ENCODE measurements around the gene MAP3K20. TPM values are rescaled to one million over a fixed set of nuclear protein-coding genes. Genes with fewer than 3 reads are reported as not detected.
A peak's percentile ranks its signal among the peaks of the same experiment; 100 is the strongest.

MAP3K20 gene
- polyA plus RNA-seq, 6 donors from 2014 or later, result 6.0 to 15.4 (median 9.6) TPM

DNA sequence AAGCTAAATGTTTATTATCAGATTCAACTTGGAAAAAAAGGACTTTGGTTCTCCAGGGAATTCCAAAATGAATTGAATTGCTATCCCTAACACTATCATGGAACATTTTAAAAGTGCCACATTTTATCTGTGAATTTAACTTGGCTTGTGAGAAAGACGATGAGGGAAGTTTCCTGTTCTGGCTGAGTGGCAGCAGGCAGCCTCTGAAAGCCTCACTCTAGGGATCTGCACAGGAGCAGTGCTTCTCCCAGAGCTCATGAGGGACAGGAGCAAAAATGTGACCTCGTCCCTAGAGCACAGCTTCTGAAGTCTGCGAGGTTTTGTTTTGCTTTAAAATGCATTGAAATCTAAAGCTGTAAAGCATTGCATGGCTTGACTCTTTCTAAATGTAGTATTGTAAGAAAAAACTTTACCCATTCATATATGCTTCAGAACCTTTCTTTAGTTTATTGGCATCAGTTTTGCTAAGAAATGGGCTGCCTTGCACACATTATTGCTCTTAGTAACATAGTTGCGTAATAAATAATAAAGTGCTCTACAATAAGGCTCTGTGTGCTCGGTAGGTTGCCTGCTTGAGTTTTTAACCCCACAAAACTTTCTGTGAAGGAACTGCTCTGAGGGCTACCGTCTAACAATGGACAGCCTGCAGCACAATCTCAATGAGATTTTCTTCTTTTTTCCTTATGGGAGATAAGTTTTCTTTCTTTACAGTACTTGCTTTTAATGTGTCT lies 142.8 kb downstream of the MAP3K20 start:
- Mint-ChIP-seq H3K36me3 (peaks cover 0 to 10% of the 10 kb centered on the region in 2 donors), H3K27ac (no peak overlapping the region), H3K9me3 (peaks cover 0 to 3% (median 0%) of the 10 kb centered on the region in 7 donors), H3K4me3 (no peak overlapping the region), H3K27me3 (no peaks in the 10 kb centered on the region), H3K4me1 (no peaks in the 10 kb centered on the region)
- DNase-seq (no peak), ATAC-seq (ENCODE audit: low read depth in 2 of 2) (no peak)

DNA sequence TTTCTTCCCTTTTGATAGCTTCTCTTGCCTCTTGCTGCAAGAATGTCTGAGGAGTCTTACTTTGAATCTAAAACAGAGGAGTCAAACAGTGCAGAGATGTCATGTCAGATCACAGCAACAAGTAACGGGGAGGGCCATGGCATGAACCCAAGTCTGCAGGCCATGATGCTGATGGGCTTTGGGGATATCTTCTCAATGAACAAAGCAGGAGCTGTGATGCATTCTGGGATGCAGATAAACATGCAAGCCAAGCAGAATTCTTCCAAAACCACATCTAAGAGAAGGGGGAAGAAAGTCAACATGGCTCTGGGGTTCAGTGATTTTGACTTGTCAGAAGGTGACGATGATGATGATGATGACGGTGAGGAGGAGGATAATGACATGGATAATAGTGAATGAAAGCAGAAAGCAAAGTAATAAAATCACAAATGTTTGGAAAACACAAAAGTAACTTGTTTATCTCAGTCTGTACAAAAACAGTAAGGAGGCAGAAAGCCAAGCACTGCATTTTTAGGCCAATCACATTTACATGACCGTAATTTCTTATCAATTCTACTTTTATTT lies 145.6 kb downstream of the MAP3K20 start:
- H3K4me3 Mint-ChIP-seq, result no peak overlapping the region
- H3K27ac Mint-ChIP-seq, result no peak overlapping the region
- no peak for ATAC-seq (ENCODE audit: low read depth in 2 of 2)
- DNase-seq, result no peak
- H3K4me1 Mint-ChIP-seq, result no peaks in the 10 kb centered on the region
- H3K9me3 Mint-ChIP-seq, result peaks cover 0 to 3% (median 0%) of the 10 kb centered on the region in 7 donors
- H3K36me3 Mint-ChIP-seq, result peaks cover 0 to 10% of the 10 kb centered on the region in 2 donors
- H3K27me3 Mint-ChIP-seq, result no peaks in the 10 kb centered on the region

DNA sequence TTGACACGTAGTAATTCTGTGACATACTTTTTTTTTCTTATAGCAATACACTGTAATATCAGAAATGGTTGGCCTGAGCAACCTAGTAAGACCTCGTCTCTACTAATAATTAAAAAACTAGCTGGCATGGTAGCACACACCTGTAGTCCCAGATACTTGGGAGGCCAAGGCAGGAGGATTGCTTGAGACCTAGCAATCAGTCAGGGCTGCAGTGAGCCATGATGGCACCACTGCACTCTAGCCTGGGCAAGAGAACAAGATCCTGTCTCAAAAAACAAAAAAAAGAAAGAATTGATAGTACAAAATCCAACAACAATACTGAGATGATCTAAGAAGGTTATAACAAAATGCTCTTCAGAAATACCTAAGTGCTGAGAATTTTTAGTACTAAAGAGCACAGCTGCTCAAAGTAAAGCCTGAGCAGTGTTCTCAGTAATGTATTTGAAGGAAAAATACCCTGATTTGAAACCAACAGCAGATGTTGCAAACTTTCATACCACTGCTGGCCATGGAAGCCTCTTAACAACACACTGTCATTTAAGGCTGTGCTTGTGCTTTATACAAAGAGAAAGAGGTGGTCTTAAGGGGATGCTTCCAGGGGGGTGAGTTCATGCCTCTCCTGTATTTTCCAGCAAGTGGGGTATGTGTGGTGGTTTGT lies 146.4 kb downstream of the MAP3K20 start:
- ATAC-seq (ENCODE audit: low read depth in 2 of 2) (no peak), DNase-seq (no peak)
- H3K4me1 Mint-ChIP-seq, result no peaks in the 10 kb centered on the region
- H3K27me3 Mint-ChIP-seq, result no peaks in the 10 kb centered on the region
- H3K9me3 Mint-ChIP-seq, result peaks cover 0 to 3% (median 0%) of the 10 kb centered on the region in 7 donors
- no peak overlapping the region for H3K4me3 Mint-ChIP-seq
- peaks cover 0 to 10% of the 10 kb centered on the region in 2 donors for H3K36me3 Mint-ChIP-seq
- peak overlapping the region in 1 of 6 donors; percentile 44 for H3K27ac Mint-ChIP-seq

DNA sequence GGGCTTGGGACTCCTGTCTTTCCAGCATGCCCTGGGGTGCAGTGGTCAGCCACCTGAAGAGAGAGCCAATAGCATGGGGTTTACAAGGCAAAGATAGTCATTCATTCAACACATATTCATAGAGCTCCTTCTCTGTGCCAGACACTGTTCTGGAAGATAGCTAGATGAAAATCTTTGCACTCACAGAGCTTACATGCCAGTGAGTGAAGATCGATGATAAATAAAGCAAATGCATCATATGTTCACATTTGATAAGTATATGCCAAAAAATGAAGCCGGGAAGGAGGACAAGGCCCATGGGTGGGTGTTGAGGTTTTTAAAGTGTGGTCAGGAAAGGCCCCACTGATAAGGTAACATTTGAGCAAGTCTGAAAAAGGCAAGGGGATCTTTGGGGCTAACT lies 148.2 kb downstream of the MAP3K20 start:
- Mint-ChIP-seq H3K4me1 (no peaks in the 10 kb centered on the region), H3K27ac (no peak overlapping the region), H3K27me3 (no peaks in the 10 kb centered on the region), H3K9me3 (peaks cover 0 to 3% (median 0%) of the 10 kb centered on the region in 7 donors), H3K36me3 (peaks cover 0 to 10% of the 10 kb centered on the region in 2 donors), H3K4me3 (no peak overlapping the region)
- ATAC-seq (ENCODE audit: low read depth in 2 of 2), result no peak
- no peak for DNase-seq

DNA sequence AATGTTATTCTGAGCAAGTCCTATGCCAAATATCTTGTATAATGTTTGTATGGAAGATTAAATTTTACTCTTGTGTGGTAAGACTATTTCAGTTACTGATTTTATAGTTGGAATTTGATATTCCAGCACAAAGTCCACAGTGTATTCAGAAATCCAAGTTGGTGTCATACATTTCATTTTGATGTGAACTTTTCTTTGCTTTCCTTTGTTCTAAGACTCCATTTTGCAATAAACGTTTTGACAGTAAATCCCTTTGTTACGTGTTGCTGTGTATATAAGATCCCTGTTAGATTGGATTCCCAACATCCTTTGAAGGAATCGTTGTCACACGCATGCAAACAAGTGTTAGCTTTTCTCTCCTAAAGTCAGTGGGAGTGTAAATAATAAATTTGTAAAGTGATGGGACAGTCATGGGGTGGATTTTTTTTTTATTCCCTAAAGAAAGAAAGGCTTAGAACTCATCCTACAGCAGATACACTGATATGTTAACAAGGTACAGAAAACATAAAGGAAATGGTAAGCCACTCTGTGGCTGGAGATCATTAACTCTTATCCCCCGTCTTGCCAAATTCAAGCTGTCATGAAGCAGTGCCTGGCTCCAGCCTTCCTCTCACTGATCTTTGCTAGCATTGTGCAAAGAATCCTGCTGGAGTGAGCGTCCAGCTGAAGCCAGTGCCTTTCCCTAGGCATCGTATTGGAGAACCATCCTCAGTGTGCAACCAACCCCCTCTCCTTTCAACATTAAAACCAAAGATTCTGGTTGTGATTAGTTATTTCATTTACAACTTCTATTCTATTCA lies 151.5 kb downstream of the MAP3K20 start:
- no peaks in the 10 kb centered on the region for H3K9me3 Mint-ChIP-seq

DNA sequence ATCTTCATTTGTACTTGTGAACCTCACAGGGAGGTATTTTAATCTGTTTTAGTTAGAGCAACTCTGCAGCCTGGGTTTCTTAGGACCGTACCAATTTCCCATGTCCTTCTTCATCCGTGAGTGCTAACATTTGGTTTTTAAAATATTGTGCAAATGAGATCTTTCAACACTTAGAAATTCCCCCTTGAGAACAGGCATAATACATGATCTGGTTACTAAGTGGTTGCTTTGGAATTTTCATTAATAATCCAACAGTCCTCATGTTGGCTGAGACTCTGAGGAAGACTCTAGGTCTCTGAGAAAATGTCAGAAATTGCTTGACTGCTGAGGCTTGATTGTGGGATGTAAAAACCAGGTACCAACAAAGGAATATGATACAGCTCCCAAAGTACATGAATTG lies 153.4 kb downstream of the MAP3K20 start:
- ATAC-seq (ENCODE audit: low read depth in 2 of 2) (no peak), DNase-seq (no peak)
- H3K4me3 Mint-ChIP-seq, result no peak overlapping the region
- H3K36me3 Mint-ChIP-seq, result no peaks in the 10 kb centered on the region
- no peak overlapping the region for H3K27ac Mint-ChIP-seq
- no peaks in the 10 kb centered on the region for H3K4me1 Mint-ChIP-seq
- no peaks in the 10 kb centered on the region for H3K9me3 Mint-ChIP-seq
- no peaks in the 10 kb centered on the region for H3K27me3 Mint-ChIP-seq

More for the DNA sequence above, 151.5 kb downstream of the MAP3K20 start:
- Mint-ChIP-seq H3K27ac (no peak overlapping the region), H3K27me3 (no peaks in the 10 kb centered on the region), H3K4me1 (no peaks in the 10 kb centered on the region), H3K4me3 (no peak overlapping the region), H3K36me3 (no peaks in the 10 kb centered on the region)
- ATAC-seq (ENCODE audit: low read depth in 2 of 2) (no peak), DNase-seq (no peak)

DNA sequence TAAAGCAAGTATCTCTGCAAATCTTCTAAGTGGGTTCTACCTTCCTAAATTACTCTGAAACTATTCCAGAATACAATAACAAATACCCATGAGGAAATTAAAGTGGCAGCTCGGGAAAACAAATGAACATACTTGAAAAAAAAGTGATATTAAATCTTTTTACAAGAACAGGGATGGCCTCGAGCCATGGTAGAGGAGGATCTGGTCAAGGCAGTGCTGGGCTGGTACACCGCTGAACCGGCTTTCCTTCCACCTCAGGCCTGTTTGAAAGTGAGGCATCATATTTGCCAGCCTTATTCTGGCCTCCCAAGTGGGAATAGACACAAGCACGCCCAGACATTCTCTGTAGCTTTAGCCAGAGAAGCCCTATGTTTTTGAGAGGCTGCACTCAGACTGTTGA lies 154.5 kb downstream of the MAP3K20 start:
- H3K36me3 Mint-ChIP-seq, result no peaks in the 10 kb centered on the region
- no peak overlapping the region for H3K27ac Mint-ChIP-seq

DNA sequence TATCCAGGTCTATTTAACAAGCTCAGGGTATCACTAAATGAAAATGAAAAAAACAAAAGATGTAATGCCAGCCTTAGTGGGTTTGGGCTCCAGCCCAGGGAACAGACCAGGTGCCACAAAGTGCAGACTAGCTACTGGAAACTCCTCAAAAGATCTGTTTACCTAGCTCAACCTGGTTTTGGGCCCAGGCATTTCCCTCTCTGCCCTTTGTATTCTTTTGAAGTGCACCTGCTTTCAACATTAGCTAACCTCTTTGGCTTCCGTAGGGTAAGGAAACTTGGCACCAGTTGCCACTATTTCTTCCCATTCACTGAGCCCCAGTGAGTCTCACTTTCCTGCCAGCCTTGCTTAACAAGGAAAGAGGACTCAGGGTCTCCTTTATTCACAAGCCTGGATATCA lies 155.4 kb downstream of the MAP3K20 start:
- H3K4me3 Mint-ChIP-seq, result no peak overlapping the region
- no peak for ATAC-seq (ENCODE audit: low read depth in 2 of 2)
- no peaks in the 10 kb centered on the region for H3K4me1 Mint-ChIP-seq
- DNase-seq, result no peak
- no peaks in the 10 kb centered on the region for H3K36me3 Mint-ChIP-seq
- no peaks in the 10 kb centered on the region for H3K9me3 Mint-ChIP-seq
- no peak overlapping the region for H3K27ac Mint-ChIP-seq
- H3K27me3 Mint-ChIP-seq, result no peaks in the 10 kb centered on the region

More for the DNA sequence above, 154.5 kb downstream of the MAP3K20 start:
- no peak for DNase-seq
- ATAC-seq (ENCODE audit: low read depth in 2 of 2), result no peak
- Mint-ChIP-seq H3K9me3 (no peaks in the 10 kb centered on the region), H3K27me3 (no peaks in the 10 kb centered on the region), H3K4me1 (no peaks in the 10 kb centered on the region), H3K4me3 (no peak overlapping the region)

DNA sequence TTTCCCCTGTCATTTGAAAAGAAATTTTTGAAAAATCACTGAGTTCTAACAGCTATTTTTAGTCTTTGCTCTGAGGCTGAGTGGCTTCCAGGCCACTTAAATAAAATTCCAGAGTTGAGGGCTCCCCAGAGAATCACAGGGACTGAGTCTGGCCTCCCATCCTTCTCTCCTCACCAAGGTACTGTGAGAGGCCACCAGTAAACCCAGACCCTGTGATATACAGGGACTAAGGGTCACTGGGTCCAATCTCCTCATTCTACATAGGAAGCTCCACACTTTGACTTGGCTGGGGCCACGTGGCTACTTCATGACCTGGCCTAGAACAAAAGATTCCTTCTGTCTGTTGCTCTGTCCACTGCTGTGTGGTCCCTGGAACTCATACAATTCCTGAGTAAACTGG lies 155.8 kb downstream of the MAP3K20 start:
- H3K27ac Mint-ChIP-seq, result peak overlapping the region in 2 of 6 donors; percentile 16 to 63

DNA sequence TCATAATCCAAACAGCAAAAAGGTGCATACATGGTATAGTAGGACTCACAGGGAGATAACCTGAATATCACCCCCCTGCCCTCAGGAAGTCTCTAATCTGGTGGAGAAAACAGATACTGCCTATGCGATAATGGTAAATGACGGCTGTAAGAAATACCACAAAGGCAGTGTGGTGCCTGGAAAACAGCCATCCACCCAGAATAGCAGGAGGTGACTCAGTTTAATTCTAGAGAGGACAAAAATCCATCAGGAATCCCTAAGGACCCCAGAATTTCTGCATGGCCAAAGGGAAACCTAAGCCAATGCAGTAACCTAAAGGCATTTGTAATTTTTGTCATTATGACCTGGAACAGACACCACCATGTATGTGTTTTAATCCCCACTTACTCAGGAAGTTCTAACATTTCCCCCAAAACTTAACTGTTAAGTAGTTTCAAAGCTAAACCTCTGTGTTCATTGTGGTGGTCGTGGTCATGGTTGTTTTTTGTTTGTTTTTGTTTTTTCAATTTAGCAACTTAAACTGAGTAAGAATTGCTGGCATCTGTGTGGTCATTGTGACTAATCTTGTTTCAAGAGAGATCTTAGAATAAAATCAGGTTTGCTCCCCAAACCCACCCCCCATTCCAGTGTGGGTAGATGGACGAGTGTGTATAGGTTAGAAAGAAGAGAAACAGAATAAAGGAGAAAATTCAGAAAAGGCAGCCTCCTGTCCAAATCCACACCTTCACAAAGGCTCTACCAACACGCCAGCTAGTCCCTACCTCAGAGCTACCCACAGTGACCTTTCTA lies 157.5 kb downstream of the MAP3K20 start:
- Mint-ChIP-seq H3K36me3 (no peaks in the 10 kb centered on the region), H3K4me3 (no peak overlapping the region), H3K4me1 (no peaks in the 10 kb centered on the region), H3K27ac (no peak overlapping the region), H3K9me3 (no peaks in the 10 kb centered on the region), H3K27me3 (no peaks in the 10 kb centered on the region)
- no peak for ATAC-seq (ENCODE audit: low read depth in 2 of 2)
- DNase-seq, result no peak

More for the DNA sequence above, 155.8 kb downstream of the MAP3K20 start:
- ATAC-seq (ENCODE audit: low read depth in 2 of 2), result no peak
- no peaks in the 10 kb centered on the region for H3K27me3 Mint-ChIP-seq
- no peak for DNase-seq
- H3K9me3 Mint-ChIP-seq, result no peaks in the 10 kb centered on the region
- H3K4me1 Mint-ChIP-seq, result no peaks in the 10 kb centered on the region
- H3K4me3 Mint-ChIP-seq, result no peak overlapping the region
- no peaks in the 10 kb centered on the region for H3K36me3 Mint-ChIP-seq

DNA sequence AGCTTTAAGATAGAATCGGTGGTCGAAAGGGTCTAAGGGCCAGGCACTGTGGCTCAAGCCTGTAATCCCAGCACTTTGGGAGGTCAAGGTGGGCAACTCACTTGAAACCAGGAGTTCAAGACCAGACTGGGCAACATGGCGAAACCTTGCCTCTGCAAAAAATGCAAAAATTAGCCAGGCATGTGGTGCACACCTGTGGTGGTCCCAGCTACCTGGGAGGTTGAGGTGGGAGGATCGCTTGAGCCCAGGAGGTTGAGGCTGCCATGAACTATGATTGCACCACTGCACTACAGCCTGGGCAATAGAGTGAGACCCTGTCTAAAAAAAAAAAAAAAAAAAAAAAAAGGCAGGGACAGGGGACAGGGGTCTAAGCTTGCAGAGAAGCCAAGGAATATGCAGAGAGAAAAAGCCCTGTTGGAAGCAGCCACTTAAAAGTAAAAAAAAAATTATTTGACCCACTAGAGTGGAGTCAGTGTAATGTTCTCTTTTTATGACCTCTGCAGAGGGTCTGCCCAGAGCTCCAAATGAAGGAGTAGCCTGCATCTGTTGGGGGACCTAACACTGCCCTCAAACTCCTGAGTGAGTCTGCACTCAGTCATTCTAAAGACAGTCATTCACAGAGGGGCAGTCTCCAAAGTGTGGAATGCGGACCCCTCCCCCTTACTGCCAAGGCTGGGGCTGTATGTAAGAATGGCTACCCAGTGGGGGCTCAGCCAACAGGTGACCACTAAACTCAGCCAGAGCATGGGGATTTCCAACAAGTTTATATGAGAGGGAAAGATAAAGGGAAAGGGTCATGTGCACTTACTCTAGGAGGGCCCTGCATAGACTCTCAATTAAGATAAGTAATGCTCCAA lies 160.5 kb downstream of the MAP3K20 start:
- DNase-seq, result no peak
- Mint-ChIP-seq H3K27me3 (no peaks in the 10 kb centered on the region), H3K4me3 (no peak overlapping the region), H3K4me1 (no peaks in the 10 kb centered on the region), H3K36me3 (no peaks in the 10 kb centered on the region), H3K9me3 (no peaks in the 10 kb centered on the region), H3K27ac (peak overlapping the region in 1 of 6 donors; percentile 43)
- no peak for ATAC-seq (ENCODE audit: low read depth in 2 of 2)

DNA sequence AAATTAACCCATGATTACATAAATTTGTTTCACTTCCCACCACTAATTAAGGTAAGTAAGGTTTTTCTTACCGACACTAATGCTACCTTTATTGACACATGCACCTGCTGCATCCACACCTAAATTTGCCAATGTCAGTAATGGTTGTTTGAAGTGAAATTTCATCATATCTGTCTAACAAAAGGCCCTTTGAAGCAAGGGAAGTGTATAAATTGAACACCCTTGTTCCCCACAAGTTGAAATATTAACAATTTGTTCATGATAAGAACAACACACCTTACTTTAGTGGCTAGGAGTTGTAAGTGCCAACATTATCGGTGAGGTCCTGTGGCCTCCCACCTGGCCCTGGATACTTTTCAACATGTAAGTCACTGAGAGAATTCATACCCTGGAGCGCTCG lies 162.7 kb downstream of the MAP3K20 start:
- DNase-seq, result no peak
- no peaks in the 10 kb centered on the region for H3K4me1 Mint-ChIP-seq
- no peak overlapping the region for H3K27ac Mint-ChIP-seq
- H3K4me3 Mint-ChIP-seq, result no peak overlapping the region
- H3K9me3 Mint-ChIP-seq, result no peaks in the 10 kb centered on the region
- no peak for ATAC-seq (ENCODE audit: low read depth in 2 of 2)
- no peaks in the 10 kb centered on the region for H3K27me3 Mint-ChIP-seq
- H3K36me3 Mint-ChIP-seq, result no peaks in the 10 kb centered on the region
